NB4 (cell line): ENCODE measurements around the gene TERC.
A peak's percentile ranks its signal among the peaks of the same experiment; 100 is the strongest.

Source experiments
- DNase-seq: peaks from one replicate; pipeline ENCODE4 v3.0.0; 2010; ENCODE audit warnings: low read depth
- H3K4me3 ChIP-seq: one replicate; pipeline ENCODE4 v1.5.1; 2011; ENCODE audit warnings: mild to moderate bottlenecking, low read depth, low read length, moderate library complexity
- CTCF ChIP-seq: IDR thresholded peaks from one replicate; pipeline ENCODE4 v1.5.1; 2012; ENCODE audit warnings: low read depth, low read length
- MAX ChIP-seq: IDR thresholded peaks from 2 replicates; pipeline ENCODE4 v1.6.1; 2011; ENCODE audit warnings: low read depth, low read length
- MYC ChIP-seq: IDR thresholded peaks from 2 replicates; pipeline ENCODE4 v1.6.1; 2011; ENCODE audit warnings: low read depth, low read length
- POLR2A ChIP-seq: IDR thresholded peaks from 2 replicates; pipeline ENCODE4 v1.6.1; 2011; ENCODE audit warnings: mild to moderate bottlenecking; ENCODE audit not compliant: insufficient read length; ENCODE audit errors: extremely low read depth

The TERC gene

GRCh38 chr3:169764882-169765612, at the start of gene TERC:
TERC (minus strand) TSS chr3:169765060.
- TF ChIP-seq POLR2A (peak; percentile 70), CTCF (no peak), MYC (peak; percentile 32; the same call in 1 of the 2 replicates), MAX (peak; percentile 10; the same call in 1 of the 2 replicates)
- peak within 1 kb of the TSS; percentile 66 for H3K4me3 ChIP-seq
- peak; percentile 83 for DNase-seq

- peak overlapping the region; percentile 47 for H3K4me3 ChIP-seq
- DNase-seq: peak; percentile 78
- TF ChIP-seq POLR2A (no peak), MAX (peak; percentile 64; the same call in 1 of the 2 replicates), CTCF (peak; percentile 24), MYC (peak; percentile 32; the same call in 1 of the 2 replicates)
Measured at GRCh38 chr3:169813757-169814517, 49.1 kb upstream of the TERC start.

- DNase-seq: peak; percentile 15
- peak overlapping the region; percentile 47 for H3K4me3 ChIP-seq
- no peak for TF ChIP-seq POLR2A
- no peak for TF ChIP-seq MYC
- no peak for TF ChIP-seq CTCF
- TF ChIP-seq MAX: no peak
Measured at GRCh38 chr3:169813278-169813677, 48.4 kb upstream of the TERC start.

GRCh38 chr3:169812332-169813235, 47.7 kb upstream of the TERC start, which contains the start of the genes LRRC34 and LRRIQ4:
LRRC34 (minus strand) TSS chr3:169812904; CDS start chr3:169812548, 356 bp downstream.
LRRIQ4 (plus strand) TSS chr3:169812870; CDS start chr3:169821922, 9,052 bp downstream.
- H3K4me3 ChIP-seq: peak within 1 kb of the TSS; percentile 47
- TF ChIP-seq MYC (no peak; the same call in 1 of the 2 replicates), MAX (peak; percentile 32; the same call in 1 of the 2 replicates), CTCF (no peak), POLR2A (peak; percentile 16)
- DNase-seq: peak; percentile 83
